ENCODE data around the gene MGAT5B.

- no peak for TF ChIP-seq CTCF (IDR thresholded peaks at IDR 0.05; ENCODE audit: insufficient read depth, low read depth, low read length)
- no peak for TF ChIP-seq EZH2 (IDR thresholded peaks at IDR 0.05; ENCODE audit: insufficient read depth, low read length)
Measured at GRCh38 chr17:76948726-76949342, 80.6 kb downstream of the MGAT5B start.

All from astrocyte (in vitro differentiated cells and primary cell).